HG03060 (cell line): ENCODE data around the gene CORO1A.
"Not testable (repeated sequence)": the region's sequence is repeated elsewhere in the genome, so short reads cannot be mapped to it uniquely, and the experiment has no call there.

ENCODE experiments used
- ATAC-seq: cut with Tn5 transposase; IDR thresholded peaks from one replicate; pipeline ENCODE4 v1.9.1; 2021; ENCODE audit warnings: low read depth, moderate number of reproducible peaks; ENCODE audit not compliant: unreplicated experiment

Gene CORO1A

DNA sequence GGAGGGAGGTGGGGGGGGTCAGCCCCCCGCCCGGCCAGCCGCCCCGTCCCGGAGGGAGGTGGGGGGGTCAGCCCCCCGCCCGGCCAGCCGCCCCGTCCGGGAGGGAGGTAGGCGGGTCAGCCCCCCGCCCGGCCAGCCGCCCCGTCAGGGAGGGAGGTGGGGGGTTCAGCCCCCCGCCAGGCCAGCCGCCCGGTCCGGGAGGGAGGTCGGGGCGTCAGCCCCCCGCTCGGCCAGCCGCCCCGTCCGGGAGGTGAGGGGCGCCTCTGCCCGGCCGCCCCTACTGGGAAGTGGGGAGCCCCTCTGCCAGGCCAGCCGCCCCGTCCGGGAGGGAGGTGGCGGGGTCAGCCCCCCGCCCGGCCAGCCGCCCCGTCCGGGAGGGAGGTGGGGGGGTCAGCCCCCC lies 14.0 kb upstream of the CORO1A start:
- not testable (repeated sequence) for ATAC-seq

DNA sequence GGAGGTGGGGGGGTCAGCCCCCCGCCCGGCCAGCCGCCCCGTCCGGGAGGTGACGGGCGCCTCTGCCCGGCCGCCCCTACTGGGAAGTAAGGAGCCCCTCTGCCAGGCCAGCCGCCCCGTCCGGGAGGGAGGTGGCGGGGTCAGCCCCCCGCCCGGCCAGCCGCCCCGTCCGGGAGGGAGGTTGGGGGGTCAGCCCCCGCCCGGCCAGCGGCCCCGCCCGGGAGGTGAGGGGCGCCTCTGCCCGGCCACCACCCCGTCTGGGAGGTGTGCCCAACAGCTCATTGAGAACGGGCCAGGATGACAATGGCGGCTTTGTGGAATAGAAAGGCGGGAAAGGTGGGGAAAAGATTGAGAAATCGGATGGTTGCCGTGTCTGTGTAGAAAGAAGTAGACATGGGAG lies 13.3 kb upstream of the CORO1A start:
- ATAC-seq = not testable (repeated sequence)

GRCh38 chr16:30173054-30173453 lies 10.3 kb upstream of the CORO1A start:
- no peak for ATAC-seq

- not testable (repeated sequence) for ATAC-seq
Measured at GRCh38 chr16:30176876-30177275, 6.5 kb upstream of the CORO1A start.

- ATAC-seq = no peak
Measured at GRCh38 chr16:30179195-30179594, 4.2 kb upstream of the CORO1A start.

GRCh38 chr16:30179931-30180330 lies 3.5 kb upstream of the CORO1A start:
- ATAC-seq = no peak

DNA sequence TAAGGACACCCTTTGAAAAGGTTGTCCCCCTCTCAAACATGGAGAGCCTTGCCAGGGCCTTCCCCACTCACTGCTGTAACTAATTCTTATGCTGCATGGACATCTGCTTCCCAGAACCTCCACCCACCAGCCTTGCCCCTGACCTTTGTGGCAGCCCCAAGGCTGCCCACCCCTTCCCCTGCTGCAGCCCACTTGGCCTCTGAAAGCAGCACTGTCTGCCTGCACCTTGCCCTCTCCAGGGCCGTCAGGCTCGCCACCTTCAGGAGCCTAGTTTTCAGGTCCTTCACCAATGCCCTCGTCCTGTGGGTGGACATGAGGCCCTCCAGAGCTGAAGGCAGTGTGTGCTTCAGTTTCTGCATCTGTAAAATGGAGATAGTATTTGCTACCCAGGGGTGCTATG lies 2.7 kb upstream of the CORO1A start:
- no peak for ATAC-seq

DNA sequence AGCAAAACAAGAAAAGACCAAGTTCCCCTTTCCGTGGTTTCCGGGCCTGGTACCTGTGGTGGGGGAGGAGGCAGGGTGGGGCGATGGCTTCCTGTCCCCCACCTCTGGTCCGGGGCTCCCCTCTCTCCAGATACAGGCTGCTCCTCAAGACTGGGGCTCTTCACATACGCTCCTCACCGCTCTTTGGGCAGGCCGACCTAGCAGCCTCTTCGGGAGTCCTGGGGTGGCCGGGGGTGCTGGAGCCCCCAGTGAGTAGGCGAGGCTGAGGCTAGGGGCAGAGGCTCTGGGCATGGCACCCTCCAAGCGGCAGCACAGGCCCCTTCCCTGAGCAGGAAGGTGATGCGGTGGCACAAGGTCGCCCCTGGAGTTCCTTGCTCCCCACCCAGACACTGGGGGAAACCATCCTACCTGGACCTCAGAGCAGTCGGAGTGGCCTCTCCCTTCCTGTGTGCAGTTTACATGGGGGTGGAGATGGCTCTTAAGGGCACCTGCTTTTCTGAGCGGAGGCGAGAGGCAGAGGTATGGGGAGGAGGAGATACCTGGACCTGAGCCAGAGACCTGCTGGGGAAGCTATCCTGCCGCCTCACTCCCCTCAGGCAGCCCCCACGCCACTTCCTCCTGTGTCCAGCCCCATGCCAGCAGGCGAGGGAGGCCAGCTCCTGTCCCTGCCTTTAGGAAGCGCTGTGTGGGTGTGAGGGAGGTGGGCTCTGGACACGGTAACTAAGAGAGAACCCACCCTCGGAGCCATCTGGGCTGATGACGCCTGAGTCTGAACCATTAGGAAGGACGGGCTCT lies 891 bp downstream of the CORO1A start:
- no peak for ATAC-seq

DNA sequence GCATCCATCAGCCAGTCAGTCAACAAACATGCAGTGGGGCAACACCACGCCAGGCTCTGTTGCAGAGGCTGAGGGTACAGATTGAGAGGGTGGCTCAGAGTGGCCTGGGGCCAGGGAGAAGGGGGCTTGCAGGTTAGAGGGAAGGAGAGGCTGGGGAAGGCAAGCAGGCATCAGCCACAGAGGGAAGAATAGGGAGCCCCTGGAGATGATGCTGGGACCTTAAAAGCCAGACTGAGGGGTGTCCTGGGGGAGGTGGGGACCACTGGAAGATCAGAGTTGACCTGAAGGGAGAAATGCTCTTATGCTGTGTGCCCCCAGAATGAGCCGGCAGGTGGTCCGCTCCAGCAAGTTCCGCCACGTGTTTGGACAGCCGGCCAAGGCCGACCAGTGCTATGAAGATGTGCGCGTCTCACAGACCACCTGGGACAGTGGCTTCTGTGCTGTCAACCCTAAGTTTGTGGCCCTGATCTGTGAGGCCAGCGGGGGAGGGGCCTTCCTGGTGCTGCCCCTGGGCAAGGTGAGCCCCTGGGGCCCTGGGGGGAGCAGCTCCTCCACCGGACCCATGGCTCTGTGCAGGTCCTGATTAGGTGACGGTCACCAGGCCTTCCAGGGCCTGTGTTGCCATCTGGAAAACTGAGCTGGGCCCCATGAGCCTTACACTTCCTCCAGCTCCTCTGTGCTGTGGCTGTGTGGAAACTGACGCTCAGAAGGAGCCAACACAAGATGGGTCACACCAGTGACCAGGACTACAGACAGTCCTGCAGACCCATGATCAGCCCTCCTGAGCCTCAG lies 1.7 kb downstream of the CORO1A start:
- ATAC-seq = no peak

GRCh38 chr16:30185683-30186421 lies 2.5 kb downstream of the CORO1A start:
- ATAC-seq = peak; percentile 32

DNA sequence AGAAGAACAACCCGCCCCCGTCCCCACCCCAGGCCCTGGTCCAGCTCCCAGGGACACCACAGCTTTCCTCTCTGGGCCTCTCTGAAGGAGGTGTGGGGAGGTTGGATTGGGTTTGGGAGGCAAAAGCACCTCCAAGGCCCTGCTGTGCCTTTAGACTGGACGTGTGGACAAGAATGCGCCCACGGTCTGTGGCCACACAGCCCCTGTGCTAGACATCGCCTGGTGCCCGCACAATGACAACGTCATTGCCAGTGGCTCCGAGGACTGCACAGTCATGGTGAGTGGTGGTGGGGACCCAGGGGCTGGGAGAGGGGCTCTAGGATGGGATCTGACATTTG lies 3.0 kb downstream of the CORO1A start:
- no peak for ATAC-seq

- no peak for ATAC-seq
Measured at GRCh38 chr16:30186782-30187555, 3.6 kb downstream of the CORO1A start.

- ATAC-seq = no peak
Measured at GRCh38 chr16:30187556-30187865, 4.1 kb downstream of the CORO1A start.

GRCh38 chr16:30187971-30188561 lies 4.7 kb downstream of the CORO1A start:
- no peak for ATAC-seq

DNA sequence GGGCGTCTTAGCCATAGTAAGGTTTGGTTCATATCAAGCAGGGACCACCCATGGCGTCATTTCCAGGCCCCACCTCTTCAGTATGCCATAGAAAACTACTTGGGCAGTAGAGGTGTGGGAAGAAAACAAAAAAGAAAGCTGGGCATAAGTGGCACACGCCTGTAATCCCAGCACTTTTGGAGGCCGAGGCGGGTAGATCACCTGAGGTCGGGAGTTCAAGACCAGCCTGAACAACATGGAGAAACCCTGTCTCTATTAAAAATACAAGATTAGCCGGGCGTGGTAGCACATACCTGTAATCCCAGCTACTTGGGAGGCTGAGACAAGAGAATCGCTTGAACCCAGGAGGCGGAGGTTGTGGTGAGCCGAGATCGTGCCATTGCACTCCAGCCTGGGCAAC lies 7.8 kb downstream of the CORO1A start:
- not testable (repeated sequence) for ATAC-seq

- ATAC-seq = not testable (repeated sequence)
Measured at GRCh38 chr16:30193098-30193497, 9.7 kb downstream of the CORO1A start.

- ATAC-seq = peak; percentile 84
Measured at GRCh38 chr16:30193615-30194014, 10.2 kb downstream of the CORO1A start, which contains the start of the genes BOLA2B and SLX1A. BOLA2B (minus strand) TSS chr16:30193666; CDS start chr16:30193595, 71 bp downstream. SLX1A (plus strand) TSS chr16:30193875; CDS start chr16:30194085, 210 bp downstream.

DNA sequence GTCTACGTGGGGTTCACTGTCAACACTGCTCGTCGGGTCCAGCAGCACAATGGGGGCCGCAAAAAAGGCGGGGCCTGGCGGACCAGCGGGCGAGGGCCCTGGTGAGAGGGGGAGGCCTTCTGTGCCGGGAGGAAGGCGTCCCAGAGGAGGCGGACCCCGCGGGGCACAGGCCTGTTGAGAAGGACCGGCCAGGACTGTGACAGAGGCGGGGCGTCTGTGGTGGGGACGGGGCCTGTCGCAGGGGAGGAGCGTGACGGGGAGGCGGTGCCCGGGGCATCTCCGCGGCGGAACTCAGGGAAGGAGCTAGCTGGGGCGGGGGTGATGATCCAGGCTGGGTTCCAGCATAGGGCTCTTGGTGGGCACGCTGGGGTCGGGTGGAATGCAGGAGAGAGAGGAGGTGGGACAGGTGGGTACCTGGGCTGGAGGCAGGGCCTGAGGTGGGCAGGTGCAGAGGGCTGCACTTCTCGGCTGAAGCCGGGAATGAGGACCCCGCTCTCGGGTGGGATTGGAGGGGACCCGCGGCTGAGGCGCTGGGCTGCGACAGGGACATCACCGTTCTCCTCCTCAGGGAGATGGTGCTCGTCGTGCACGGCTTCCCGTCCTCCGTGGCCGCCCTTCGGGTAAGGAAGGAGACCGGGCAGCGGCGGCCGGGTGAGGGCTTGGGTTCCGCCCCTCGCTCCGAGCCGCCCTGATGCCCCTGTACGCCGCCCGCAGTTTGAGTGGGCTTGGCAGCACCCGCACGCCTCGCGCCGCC lies 10.9 kb downstream of the CORO1A start:
- ATAC-seq = peak; percentile 5

DNA sequence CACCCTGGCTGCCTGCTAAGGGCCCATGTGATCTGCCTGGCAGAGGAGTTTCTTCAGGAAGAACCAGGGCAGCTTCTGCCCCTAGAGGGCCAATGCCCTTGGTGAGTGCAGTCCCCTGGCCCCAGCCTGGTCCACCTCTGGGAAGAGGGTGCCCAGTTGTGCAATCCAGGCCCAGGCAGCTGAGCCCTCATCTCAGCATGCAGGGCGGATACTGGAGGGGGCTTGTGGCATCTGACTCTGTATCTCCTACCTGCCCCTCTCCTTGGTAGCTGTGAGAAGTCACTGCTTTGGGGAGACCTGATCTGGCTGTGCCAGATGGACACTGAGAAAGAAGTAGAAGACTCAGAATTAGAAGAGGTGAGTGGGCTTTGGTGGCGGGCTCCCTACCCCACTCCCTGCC lies 13.6 kb downstream of the CORO1A start:
- not testable (repeated sequence) for ATAC-seq
